ENCODE measurements around the gene DISP3. TPM values are rescaled to one million over a fixed set of nuclear protein-coding genes. Genes with fewer than 3 reads are reported as not detected.

DISP3 gene
- polyA plus RNA-seq, 1 donor = 0.32 TPM

GRCh38 chr1:11456965-11457364 lies 22.0 kb upstream of the DISP3 start:
- no peak for DNase-seq (ENCODE audit: low read depth)

DNA sequence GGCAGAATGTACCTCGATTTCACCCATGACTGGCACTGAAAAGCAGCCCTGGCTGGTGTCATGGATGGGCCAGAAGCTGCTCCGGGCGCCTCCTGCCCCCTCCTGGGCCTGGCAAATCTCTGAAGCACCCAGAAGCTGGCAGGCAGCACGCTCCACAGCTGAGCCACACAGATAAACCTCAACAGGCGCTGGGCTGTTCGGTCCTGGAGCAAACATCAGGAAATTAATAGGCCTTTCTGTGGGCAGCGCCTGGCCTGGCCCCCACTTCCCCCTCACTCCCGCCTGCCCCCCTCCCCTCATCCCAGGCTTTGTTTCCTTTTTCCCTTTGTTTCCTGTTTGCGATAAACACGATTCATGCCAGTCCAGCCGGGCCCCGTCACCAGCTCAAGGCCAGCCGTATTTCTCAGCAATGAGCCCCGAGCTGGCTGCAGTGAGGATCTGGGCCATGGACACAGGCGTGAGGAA lies 20.1 kb upstream of the DISP3 start:
- no peak for DNase-seq (ENCODE audit: low read depth)

GRCh38 chr1:11461531-11462137 lies 17.3 kb upstream of the DISP3 start:
- DNase-seq (ENCODE audit: low read depth) = no peak

DNA sequence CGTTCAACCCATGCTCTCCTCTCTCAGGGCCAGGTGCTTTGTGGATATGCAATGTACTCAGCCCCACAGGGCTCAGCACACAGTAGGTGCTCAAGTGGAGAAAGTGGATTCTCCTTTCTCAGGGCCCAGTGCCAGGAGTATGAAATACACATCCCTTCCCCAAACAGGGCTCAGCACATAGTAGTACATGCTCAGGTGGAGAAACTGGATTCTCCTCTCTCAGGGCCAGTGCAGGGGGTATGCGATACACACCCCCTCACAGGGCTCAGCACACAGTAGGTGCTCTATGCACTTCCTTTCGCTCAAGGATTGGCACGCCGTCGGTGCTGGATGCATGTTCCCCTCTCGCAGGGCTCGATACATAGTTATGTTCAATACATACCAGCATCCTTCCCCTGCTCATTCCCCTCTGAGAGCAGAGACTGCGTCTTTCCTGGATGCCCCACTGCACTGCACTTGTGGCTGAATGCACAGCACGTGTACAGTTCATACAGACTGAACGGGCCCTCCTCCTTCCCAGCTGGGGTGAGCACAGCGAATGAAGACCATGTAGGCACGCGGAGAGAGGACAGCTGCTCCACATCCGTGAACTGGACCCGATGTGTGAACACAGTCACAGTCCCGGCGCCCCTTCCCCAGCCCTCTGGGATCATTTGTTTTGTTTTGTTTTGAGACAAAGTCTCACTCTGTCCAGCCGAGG lies 16.6 kb upstream of the DISP3 start:
- no peak for DNase-seq (ENCODE audit: low read depth)

GRCh38 chr1:11463177-11463576 lies 15.8 kb upstream of the DISP3 start:
- no peak for DNase-seq (ENCODE audit: low read depth)

DNA sequence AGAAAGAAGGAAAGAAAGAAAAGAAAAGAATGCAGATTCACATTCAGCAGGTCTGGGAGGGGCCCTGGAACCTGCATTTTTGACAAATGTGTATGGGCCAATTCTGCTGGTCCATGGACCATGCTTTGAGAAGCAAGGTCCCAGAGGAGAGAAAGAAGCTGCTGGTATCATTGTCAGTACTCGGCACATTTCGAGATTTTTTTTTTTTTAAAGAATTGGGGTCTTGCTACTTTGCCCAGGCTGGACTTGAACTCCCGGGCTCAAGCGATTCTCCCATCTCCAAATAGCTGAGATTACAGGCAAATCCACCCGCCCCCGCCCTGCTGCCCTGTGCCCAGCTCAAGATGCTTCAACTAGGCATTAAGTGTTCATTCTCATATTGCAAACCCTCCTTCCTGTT lies 13.6 kb upstream of the DISP3 start:
- DNase-seq (ENCODE audit: low read depth) = no peak

- no peak for DNase-seq (ENCODE audit: low read depth)
Observed at GRCh38 chr1:11466416-11466815, 12.5 kb upstream of the DISP3 start.

- no peak for DNase-seq (ENCODE audit: low read depth)
Observed at GRCh38 chr1:11468878-11469277, 10.1 kb upstream of the DISP3 start.

DNA sequence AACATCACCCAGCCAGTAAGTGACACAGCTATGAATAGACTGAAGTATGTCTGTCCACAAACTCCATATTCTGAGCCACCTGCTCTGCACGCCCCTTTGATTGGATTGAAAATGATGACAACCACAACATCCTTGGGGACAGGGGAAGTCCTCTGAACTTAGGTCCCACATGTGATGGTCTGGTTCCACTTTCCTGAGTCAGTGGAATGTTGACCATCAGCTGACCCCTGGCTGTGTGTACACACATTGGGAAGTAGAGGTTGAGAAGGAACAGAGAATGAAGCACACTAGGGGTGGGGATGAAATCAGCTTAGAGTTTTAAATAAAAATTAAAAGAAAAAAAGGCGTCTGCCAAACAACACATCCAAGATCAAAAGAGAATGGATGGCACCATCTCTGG lies 8.0 kb upstream of the DISP3 start:
- DNase-seq (ENCODE audit: low read depth) = no peak

DNA sequence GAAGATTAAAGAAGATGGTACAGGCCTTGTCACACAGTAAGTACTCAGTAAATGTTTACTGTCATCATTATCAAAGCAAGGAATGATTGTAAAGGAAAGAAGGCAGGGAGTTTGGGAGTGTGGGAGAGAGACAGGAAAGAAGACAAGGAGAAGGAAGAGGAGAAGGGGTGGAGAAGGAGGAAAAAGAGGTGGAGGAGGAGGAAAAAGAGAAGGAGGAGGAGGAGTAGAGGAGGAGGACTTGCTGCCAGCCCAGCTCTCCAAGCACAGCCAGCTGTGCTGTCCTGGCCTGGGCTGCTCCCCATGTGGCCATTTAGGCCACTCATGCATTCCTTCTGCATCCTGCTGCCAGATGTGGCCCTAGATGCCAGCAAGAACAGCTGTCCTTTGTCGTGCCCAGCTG lies 7.5 kb upstream of the DISP3 start:
- no peak for DNase-seq (ENCODE audit: low read depth)

DNA sequence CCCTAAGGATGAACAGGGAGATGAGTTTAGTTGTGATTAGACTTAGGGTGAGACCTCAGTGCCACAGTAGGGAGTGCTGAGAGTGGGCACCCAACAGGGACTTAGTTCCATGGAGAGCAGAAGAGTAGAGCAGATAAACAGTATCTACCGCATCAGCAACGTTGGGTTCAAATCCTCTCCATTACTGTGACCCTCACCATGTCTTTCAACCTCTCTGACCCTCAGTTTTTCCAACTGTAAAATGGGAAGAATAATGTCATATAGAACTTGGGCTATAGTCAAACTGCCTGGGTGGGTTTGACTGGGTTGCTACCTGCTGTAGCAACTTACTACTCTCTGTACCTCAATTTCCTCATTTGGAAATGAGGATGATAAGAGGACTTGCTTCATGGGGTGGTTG lies 6.7 kb upstream of the DISP3 start:
- no peak for DNase-seq (ENCODE audit: low read depth)

DNA sequence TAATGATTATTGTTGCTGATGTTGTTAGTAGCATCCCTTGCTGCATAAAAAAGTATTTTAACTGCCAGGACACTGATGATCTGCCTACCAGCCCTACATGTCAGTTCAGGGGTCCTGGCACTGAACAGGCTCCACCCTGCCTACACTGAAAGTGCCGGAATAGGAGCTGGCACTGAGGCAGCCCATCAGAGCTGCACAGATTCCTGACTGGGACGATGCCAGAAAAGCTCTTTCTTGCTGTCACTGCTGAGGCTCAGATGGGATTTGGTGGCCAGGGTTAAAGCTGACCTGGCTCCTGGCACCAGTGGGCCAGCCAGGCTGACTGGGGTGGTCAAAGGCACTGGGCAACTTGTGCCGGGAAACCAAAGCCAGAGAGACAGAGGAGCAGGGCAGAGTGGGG lies 6.2 kb upstream of the DISP3 start:
- no peak for DNase-seq (ENCODE audit: low read depth)

GRCh38 chr1:11473491-11474034 lies 5.4 kb upstream of the DISP3 start:
- DNase-seq (ENCODE audit: low read depth) = no peak

DNA sequence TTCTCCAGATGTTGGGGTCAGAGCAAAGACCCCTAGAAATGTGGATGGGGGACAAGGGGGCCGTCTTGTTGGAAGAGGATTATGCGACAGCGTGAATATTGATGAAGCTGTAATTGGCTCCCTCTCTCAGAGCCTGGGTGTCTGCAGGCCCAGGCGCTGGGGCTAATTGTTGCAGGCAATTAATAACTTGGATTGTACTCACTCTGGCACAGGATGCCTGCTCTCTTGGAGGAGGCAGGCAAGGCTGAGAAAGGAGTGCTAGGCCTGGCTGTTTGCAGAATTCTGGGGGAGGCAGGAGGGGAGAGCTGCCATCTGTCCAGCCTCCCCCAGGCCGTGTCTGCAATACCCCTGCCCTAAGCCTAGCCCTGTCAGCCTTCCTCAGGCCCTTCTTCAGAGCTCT lies 4.1 kb upstream of the DISP3 start:
- DNase-seq (ENCODE audit: low read depth) = no peak

- DNase-seq (ENCODE audit: low read depth) = no peak
Observed at GRCh38 chr1:11475748-11476147, 3.2 kb upstream of the DISP3 start.

- no peak for DNase-seq (ENCODE audit: low read depth)
Observed at GRCh38 chr1:11479375-11479979, 522 bp downstream of the DISP3 start.

DNA sequence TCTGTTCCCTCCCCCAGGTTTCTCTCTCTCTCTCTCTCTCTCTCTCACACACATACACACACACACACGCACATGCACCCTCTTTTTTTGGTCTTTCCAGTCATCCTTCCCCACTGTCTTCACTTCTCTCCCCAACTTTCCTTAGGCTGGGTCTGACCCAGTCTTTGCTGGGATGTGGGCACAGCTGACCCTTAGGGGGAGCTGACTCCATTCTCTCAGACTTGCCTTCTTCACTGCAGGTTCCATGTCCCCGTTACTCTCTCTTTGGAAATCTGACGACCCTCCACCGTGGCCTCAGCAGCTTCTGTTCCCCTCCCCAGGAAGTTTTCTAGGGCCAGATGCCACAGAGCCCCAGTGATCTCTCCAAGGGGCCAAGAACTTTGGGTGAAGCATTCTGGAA lies 2.1 kb downstream of the DISP3 start:
- no peak for DNase-seq (ENCODE audit: low read depth)

- DNase-seq (ENCODE audit: low read depth) = no peak
Observed at GRCh38 chr1:11482198-11482597, 3.2 kb downstream of the DISP3 start.

- DNase-seq (ENCODE audit: low read depth) = no peak
Observed at GRCh38 chr1:11482701-11483479, 3.9 kb downstream of the DISP3 start.

GRCh38 chr1:11483581-11484320 lies 4.8 kb downstream of the DISP3 start:
- DNase-seq (ENCODE audit: low read depth) = no peak

- DNase-seq (ENCODE audit: low read depth) = no peak
Observed at GRCh38 chr1:11484321-11484655, 5.3 kb downstream of the DISP3 start.

DNA sequence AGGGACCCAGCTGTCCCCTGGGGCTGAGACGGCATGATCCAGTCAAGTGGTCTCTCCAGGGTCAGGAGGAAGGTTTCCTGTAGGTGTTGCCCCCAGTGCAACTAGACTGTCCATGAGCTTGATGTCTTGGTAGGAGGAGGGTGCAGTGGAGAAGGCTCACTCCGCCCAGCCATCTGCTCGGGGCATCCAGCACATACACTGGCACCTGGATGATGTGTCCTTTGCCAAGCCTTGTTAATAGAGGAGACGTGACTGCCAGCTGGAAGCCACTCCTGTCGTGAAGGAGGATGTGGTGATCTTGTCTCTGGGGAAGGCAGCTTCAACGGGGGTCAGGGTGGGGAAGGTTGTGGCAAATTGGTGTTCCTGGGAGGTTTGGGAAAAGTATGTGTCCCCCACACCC lies 6.2 kb downstream of the DISP3 start:
- no peak for DNase-seq (ENCODE audit: low read depth)

Data from forelimb muscle (tissue), 1 donor.